Upper lobe of left lung (tissue), 4 donors: ENCODE measurements around the gene RFC4.

Source experiments
- CTCF ChIP-seq, 6 experiments: fragments of 450-650 bp in 4 of 6; fragments of 200-600 bp in 2 of 6; sonication (generic) in 2 of 6; IDR thresholded peaks; one replicate each; pipeline ENCODE4 v1.5.1; 2016 to 2019; ENCODE audit warnings: antibody characterized with exemption in 6 of 6
- POLR2A ChIP-seq, 4 donors: fragments of 450-650 bp; IDR thresholded peaks; one replicate each; pipeline ENCODE4 v1.5.1; 2016 to 2017; ENCODE audit warnings: antibody characterized with exemption in 4 of 4, mild to moderate bottlenecking in 2 of 4
- POLR2AphosphoS5 ChIP-seq, 2 donors: sonication (generic); formaldehyde crosslinking; IDR thresholded peaks; one replicate each; pipeline ENCODE4 v1.5.1; 2017; ENCODE audit warnings: antibody characterized with exemption in 2 of 2

GRCh38 chr3:186759231-186759930 is 46.9 kb downstream of the RFC4 start:
- TF ChIP-seq CTCF (IDR thresholded peaks at IDR 0.05) = no peak
- no peak for TF ChIP-seq POLR2AphosphoS5 (IDR thresholded peaks at IDR 0.05)
- no peak for TF ChIP-seq POLR2A (IDR thresholded peaks at IDR 0.05)
